22Rv1 (cell line): ENCODE data around the gene MICU1.
"Not testable (repeated sequence)": the region's sequence is repeated elsewhere in the genome, so short reads cannot be mapped to it uniquely, and the experiment has no call there.

Source experiments
- H3K27ac ChIP-seq: fragments of 450-650 bp; 2 replicates; pipeline ENCODE4 v1.5.1; 2017
- CTCF ChIP-seq: fragments of 450-650 bp; IDR thresholded peaks from 2 replicates; pipeline ENCODE4 v1.5.1; 2017; ENCODE audit warnings: mild to moderate bottlenecking
- ZFX ChIP-seq: fragments of 450-650 bp; IDR thresholded peaks from 2 replicates; pipeline ENCODE4 v1.6.1; 2017; ENCODE audit warnings: antibody characterized with exemption, borderline replicate concordance

The MICU1 gene

DNA sequence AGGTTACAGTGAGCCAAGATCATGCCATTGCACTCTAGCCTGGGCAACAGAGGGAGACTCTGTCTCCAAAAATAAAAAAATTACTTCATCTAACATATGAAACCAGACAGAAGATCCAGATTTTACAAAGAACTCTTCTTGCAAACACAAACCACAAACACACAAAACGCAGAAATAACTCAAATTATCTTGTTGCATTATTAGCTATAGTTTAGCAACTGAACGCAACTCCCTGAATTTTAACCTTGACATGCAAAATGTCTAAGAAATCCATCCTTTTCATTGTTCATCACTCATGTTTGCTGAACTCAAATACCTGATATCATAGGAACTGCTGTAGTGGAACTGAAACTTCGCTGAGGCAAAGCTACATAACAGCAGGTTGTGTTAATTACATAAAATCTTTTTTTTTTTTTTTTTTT is 64.1 kb downstream of the MICU1 start:
- no peak for TF ChIP-seq CTCF
- no peak for TF ChIP-seq ZFX
- H3K27ac ChIP-seq = no peak overlapping the region

- no peak for TF ChIP-seq ZFX
- no peak overlapping the region for H3K27ac ChIP-seq
Measured at GRCh38 chr10:72557362-72557761, 68.5 kb downstream of the MICU1 start.

GRCh38 chr10:72552857-72553256 is 73.0 kb downstream of the MICU1 start:
- no peak for TF ChIP-seq CTCF
- TF ChIP-seq ZFX = no peak
- H3K27ac ChIP-seq = no peak overlapping the region

DNA sequence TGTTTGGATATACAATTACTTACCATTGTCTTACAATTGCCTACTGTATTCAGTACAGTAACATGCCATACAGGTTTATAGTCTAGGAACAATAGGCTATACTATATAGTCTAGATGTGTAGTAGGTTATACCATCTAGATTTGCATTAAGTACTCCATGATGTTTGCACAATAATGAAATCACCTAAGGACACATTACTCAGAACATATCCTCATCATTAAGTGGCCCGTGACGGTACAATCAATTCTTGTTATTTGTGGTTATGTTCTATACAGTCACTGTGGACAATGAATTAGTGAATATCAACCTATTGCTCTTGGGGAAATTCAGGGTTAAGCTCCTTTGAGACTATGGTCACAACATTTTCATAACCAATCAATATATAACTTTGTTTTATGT is 75.6 kb downstream of the MICU1 start:
- no peak overlapping the region for H3K27ac ChIP-seq
- TF ChIP-seq ZFX = no peak
- TF ChIP-seq CTCF = no peak

DNA sequence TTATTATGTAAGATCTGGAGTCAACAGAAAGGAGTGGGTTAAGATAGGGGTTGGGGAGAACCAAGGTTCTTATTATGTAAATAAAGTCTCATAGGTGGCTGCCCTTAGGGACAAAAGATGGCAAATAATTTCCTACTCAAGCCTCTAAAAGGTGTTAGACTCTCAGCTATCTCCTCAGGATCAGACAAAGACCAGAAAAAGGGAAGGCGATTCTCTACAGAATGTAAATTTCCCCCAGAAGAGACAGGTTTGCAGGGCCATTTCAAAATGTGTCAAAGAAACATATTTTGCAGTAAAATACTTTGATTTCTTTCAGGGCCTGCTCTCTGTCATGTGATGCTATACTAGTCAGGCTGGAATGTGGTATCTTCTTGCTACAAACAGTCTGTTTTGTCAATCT is 80.3 kb downstream of the MICU1 start:
- no peak overlapping the region for H3K27ac ChIP-seq
- TF ChIP-seq CTCF = no peak
- TF ChIP-seq ZFX = no peak

GRCh38 chr10:72543855-72544254 is 82.0 kb downstream of the MICU1 start:
- H3K27ac ChIP-seq = not testable (repeated sequence)

- H3K27ac ChIP-seq = no peak overlapping the region
- TF ChIP-seq CTCF (no peak), ZFX (no peak)
Measured at GRCh38 chr10:72542396-72542815, 83.5 kb downstream of the MICU1 start.

- no peak overlapping the region for H3K27ac ChIP-seq
- TF ChIP-seq CTCF = no peak
- no peak for TF ChIP-seq ZFX
Measured at GRCh38 chr10:72541337-72541736, 84.5 kb downstream of the MICU1 start.
